HG03025 (cell line): ENCODE results near the gene AHCY.
"Not testable (repeated sequence)": the region's sequence is repeated elsewhere in the genome, so short reads cannot be mapped to it uniquely, and the experiment has no call there.

Source experiments
- ATAC-seq: cut with Tn5 transposase; IDR thresholded peaks from one replicate; pipeline ENCODE4 v1.9.1; 2021; ENCODE audit warnings: mild to moderate bottlenecking, moderate library complexity; ENCODE audit not compliant: unreplicated experiment, low FRiP score

Gene AHCY

DNA sequence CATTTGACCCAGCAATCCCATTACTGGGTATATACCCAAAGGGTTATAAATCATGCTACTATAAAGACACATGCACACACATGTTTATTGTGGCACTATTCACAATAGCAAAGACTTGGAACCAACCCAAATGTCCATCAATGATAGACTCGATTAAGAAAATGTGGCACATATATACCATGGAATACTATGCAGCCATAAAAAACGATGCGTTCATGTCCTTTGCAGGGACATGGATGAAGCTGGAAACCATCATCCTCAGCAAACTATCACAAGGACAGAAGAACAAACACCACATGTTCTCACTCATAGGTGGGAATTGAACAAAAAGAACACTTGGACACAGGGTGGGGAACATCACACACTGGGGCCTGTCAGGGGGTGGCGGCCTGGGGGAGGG is 25.1 kb upstream of the AHCY start:
- ATAC-seq: not testable (repeated sequence)

DNA sequence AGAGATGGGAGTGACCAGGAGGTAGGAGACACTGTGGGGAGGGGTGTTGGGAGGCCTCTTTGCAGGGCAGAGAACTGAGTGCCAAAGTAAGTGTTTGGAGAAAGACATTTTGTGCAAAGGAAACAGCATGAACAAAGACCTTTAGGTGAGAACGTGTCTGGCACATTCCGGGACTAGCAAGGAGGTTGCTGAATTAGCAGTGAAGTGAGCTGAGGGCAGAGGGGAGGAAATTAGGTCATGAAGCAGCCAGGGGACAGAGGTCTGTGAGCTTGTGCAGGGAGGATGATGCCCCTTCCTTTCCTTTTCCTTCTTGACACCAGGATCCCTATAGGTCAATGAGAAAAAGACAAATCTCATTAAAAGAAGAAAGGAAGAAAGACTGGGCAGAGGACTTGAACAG is 21.4 kb upstream of the AHCY start:
- no peak for ATAC-seq

DNA sequence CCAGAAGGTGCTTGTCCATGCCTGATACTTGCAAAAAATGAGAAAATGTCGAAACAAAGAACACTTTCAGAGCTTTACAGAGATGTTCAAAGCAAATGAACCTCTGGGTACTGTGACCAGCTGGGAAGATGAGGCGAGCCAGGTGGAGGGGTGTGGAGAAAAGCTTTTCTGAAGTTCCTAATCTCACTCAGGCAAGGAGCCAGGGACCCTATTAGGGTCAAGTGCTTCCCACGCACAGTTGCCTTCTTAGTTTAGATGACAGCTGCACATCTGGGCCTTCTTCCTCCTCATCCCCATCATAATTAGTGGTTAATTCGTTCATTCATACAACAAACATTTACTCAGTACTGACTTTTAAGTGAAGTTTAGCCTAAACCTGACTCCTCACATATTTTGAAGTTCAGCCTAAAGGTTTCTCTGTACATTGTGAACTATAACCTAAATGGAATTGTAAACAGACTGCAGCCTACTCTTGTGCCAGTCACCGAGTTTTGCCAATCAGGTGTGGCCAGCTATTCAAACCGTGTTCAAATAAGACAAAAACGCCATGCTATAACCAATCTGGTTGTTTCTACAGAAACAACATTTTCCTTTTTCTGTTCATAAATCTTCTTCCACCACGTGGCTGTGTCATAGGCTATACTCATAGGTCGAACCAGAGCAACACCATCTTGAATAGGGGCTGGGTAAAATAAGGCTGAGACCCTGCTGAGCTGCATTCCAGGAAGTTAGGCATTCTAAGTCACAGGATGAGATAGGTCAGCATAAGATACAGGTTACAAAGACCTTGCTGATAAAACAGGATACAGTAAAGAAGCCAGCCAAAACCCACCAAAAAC is 19.3 kb upstream of the AHCY start:
- no peak for ATAC-seq

DNA sequence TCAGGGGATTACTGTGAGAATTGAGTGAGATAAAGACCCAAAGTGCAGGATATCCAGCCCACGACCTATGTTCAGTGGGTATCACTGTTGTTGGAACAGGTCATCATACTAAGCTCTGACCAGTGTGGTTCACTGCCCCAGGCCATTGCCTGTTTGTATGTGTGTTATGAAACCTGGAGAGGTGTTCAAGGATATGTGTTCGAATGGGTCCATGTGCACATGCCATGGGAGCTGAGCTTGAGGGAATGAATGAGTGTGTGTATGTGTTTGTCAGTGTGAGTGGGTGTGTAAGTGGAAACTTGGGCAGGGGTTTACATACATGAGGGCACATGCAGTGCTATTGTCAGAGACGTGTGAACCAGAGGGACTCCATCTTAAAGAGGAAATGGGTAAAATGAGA is 17.7 kb upstream of the AHCY start:
- no peak for ATAC-seq

DNA sequence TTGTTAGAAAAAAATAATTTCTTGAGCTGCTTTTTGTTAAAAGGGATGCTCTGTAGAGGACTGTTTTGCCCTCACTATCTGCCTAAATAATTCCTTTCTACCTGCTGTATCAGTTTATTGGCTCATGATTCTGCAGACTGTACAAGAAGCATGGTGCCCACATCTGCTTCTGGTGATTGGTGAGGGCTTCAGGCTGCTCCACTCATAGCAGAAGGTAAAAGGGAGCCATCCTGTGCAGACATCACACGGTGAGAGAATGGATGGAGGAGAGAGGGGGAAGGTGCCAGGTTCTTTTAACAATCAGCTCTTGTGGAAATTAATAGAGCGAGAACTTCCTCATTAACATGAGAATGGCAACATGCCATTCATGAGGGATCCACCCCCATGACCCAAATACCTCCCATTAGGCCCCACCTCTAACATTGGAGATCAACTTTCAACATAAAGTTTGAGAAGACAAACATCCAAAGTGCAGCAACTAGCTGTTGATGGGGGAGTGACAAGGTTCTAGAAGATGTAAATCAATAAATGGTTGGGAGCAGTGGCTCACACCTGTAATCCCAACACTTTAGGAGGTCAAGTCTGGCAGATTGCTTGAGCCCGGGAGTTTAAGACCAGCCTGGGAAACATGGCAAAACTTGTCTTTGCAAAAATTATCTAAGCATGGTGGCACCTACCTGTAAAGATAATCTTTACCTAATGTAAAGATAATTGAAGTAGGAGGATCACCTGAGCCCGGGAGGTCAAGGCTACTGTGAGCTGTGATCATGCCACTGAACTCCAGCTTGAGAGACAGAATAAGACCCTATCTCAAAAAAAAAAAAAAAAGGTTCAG is 15.7 kb upstream of the AHCY start:
- no peak for ATAC-seq

DNA sequence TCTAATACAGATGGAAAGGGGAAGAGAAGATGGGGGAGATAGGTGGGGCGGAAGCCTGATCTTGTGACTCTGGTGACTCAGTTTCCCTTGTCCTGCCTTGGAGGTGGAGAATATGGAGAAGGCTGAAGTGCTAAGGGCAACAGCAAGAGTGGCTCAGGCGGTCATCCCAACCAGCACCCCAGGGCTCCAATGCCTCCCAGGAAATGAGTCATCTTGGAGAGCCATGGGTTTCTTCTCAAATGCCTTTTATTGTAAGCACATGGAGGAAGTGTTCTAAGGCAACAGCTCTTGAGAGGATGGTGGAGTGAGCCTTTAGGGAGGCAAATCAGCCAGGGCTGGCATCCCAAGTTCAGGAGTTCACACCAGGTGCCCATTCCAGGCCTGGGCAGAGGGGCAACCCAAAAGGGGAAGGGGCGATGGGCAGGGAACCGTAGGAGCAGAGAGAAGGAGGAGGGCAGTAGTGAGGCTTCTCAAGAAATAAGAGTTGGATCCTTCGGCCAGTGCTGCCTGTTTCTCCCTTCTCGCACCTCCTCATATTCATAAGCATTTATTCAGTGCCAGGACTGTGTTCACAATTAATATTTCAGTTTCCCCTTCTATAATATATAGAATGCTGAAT is 13.2 kb upstream of the AHCY start:
- no peak for ATAC-seq

DNA sequence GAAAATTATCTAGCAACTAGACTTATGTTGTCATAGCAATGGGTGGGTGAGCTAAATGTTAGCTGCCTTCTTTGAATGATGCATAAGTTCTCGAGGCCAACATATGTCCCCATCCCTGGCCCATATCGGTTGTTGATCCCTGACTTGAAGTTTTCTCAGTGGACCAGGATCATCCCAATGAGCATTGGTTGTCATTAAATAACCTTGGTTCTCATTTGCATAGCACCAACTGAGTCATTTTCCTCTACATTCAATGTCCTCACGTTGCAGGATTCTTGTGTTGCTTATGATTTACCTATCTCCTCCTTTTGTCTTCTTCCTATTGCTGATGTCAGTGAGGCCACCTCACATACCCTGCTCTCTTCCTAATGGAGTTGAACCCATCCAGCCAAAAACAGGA is 12.1 kb upstream of the AHCY start:
- ATAC-seq: no peak

DNA sequence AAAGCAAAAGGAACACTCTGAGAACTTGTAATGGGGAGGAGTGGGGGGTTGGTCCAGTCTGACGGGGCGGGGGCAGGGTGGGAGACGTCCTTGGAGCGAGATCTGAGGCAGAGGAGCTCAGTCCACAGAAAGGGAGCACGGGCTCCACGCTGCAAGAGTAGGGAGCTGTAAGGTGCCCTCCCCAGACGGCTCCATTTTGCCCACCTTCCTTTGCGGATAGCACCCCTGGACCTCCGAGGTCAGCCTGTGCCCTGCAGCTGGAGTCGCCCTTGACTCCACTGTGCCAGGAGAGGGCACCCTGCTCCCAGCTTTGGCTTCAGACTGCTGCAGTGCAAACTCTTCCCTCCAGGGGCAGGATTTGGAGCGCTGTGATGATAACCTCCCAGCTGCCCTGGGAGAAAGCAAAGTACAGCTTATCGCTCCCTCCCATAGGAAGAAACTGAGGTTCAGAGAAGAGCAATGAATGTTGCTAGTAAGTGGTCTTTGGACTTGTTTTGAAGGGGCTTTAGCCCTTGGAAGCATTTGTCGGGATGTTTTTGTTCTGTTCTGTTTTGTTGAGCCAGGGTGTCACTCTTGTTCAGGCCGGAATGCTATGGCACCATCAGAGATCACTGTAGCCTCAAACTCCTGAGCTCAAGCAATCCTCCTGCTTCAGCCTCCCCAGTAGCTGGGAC is 9.5 kb upstream of the AHCY start:
- ATAC-seq: peak; percentile 51

DNA sequence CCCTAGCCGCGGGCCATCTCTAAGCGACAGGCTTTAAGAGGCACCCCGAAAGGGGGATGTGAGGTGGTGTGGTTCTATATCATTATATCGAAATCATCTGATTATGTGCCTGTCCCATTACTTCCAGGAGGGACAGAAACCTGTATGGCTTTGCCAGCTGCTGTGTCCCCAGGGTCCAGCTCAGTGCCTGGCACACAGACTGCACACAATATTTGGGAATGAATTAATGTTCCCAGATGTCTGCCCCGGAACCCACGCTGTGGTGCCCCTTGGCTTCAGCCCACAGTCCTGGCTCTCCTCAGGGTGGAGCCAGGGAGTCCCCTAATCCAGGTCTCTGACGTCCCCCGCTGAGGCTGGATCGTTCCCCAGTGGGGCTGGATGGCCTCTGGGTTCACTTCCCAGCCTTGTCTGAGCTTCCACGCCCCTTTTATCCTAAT is 8.9 kb upstream of the AHCY start:
- no peak for ATAC-seq

DNA sequence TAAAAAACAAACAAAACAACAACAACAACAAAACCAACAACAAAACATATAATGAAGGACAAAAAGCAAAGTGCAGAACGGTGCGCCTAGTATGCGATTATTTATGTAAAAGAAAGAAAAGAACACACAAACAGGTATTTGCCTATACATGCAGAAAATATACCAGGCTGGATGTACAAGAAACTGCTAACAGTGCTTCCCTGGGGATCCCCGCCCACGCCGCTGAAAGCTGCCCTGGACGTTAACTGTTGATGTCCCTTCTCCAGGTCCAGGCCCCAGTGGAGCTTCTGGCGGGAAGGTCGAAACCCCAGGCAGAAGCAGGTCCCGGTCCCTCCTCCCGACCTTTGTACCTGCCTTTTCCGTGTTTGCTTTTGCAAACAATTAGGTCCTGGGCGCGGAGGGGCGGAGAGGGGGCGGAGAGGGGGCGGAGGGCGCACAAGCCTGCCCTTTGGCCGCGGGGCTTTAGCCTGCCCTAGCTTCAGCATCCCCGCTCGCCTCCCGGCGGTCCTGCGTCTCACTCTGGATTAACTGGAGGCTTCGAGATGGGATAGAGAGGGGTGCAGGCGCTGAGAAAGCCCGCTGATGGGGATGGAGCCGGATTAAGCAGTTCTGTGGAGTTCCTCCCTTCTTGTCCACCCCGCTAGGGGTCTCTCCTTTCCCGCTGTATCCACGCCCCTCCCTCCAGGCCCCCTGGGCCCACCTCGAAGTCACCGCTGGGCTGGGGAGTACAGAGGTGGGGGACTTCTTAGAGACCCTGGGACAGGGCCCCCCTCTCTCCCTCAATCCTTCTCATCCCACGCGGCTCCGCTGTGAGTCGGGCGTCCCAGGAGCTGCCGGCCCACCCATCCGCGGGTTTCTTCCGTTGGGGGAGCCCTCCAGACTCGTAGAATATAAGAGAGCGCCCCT is 8.2 kb upstream of the AHCY start:
- no peak for ATAC-seq

DNA sequence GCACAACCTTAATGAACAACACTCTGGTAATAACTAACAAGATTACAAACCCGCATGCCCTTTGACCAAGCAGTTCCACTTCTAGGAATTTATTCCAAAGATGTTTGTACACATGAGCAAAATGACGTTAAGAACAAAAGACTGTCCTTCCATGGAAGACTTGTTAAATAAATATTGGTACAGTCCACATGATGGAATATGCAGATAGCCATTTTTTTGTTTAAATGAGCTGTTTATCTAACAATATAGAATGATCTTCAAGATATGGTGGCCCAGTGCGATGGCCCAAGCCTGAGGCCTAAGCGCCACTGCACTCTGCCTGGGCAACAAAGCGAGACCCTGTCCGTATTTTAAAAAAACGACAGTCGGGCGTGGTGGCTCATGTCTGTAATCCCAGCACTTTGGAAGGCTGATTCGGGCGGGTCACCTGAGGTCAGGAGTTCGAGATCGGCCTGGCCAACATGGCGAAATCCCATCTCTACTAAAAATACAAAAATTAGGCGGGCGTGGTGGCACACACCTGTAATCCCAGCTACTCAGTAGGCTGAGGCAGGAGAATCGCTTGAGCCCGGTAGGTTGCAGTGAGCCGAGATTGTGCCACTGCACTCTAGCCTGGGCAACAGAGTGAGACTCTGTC is 7.4 kb upstream of the AHCY start:
- no peak for ATAC-seq

DNA sequence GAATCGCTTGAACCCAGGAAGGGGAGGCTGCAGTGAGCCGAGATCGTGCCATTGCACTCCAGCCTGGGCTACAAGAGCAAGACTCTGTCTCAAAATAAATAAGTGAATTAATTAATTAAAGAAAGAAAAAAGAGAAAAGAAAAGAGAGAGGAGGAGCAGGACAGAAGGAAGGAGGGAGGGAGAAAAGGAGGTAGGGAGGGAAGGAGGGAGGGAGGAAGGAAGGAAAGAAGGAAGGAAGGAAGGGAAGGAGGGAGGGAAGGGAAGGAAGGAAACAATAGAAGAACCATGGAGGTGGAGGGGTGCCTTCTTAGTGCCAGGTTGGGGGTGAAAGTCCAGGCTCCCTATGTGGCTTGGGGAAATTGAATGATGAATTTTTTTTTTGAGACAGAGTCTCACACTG is 6.5 kb upstream of the AHCY start:
- ATAC-seq: no peak

DNA sequence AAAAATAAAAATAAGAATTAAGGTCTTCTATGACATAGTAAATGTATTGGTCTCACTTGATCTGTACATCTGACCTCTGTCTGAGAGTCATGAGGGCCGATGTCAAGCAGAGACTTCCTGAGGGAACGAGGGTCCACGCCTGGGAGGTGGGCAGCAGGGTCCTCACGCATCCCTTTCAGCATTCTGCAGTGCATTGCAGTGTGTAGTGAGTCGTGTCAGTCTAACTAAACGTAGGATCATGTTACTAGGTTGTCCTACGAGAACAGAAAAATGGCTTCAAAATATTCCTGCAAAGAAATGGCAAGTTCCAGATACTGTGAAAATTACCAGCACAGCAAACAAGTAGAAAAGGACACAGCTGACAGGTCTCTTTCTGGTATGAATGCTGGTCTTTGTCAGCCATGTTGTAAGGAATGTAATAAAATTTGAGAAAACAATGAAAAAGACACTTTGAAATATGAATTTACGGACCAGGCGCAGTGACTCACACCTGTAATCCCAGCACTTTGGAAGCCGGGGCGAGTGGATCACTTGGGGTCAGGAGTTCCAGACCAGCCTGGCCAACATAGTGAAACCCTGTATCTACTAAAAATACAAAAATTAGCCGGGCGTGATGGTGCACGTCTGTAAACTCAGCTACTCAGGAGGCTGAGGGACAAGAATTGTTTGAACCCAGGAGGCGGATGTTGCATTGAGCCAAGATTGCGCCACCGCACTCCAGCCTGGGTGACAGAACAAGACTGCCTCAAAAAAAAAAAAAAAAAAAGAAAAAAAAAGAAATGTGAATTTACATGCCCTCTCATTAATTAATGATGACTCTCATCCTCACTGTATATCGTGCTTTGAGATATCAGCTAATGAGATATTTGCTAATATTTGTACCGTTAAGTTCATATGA is 2.4 kb upstream of the AHCY start:
- ATAC-seq: no peak

DNA sequence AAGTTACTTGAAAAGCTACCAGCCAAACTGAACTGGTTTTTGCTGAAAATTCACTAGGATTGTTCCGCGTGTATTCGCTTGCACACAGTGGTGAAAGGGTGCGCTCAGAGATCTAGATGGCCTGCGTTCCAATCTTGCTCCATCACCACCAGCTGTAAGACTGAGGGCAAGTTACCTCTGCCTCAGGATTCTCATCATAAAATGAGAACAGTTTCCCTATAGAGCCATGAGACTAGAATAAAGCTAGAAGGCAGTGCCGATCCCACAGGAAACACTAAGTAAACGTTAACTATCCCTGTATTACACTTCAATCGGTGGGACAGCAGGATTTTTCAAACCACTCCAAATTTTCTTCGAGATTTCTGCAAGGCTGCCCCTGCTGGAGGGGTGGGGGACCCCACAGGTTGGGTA is 838 bp downstream of the AHCY start:
- no peak for ATAC-seq

DNA sequence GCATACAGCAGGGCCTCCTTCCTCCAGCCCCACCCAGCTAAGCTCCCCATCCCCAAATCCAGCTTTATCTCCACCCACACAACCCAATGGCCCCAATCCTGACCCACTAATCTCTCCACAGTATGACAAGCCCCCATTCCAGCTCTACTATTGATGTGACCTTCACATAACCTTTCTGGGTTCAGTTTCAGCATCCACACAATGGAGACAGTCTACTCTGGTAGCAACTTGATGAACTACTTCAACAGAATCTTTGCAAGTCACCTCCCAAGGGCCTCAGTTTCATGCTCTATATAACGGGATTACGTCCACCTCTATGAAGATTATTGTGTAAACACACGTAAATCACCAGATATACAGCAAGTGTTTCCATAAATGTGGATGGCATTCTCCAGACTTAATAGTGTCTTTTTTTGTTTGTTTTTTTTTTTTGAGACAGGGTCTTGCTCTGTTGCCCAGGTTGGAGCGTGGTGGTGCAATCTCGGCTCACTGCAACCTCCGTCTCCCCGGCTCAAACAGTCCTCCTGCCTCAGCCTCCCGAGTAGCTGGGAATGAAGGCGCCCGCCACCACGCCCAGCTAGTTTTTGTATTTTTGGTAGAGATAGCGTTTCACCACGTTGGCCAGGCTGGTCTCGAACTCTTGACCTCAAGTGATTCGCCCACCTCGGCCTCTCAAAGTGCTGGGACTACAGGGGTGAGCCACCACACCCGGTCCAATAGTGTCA is 1.4 kb downstream of the AHCY start:
- no peak for ATAC-seq

DNA sequence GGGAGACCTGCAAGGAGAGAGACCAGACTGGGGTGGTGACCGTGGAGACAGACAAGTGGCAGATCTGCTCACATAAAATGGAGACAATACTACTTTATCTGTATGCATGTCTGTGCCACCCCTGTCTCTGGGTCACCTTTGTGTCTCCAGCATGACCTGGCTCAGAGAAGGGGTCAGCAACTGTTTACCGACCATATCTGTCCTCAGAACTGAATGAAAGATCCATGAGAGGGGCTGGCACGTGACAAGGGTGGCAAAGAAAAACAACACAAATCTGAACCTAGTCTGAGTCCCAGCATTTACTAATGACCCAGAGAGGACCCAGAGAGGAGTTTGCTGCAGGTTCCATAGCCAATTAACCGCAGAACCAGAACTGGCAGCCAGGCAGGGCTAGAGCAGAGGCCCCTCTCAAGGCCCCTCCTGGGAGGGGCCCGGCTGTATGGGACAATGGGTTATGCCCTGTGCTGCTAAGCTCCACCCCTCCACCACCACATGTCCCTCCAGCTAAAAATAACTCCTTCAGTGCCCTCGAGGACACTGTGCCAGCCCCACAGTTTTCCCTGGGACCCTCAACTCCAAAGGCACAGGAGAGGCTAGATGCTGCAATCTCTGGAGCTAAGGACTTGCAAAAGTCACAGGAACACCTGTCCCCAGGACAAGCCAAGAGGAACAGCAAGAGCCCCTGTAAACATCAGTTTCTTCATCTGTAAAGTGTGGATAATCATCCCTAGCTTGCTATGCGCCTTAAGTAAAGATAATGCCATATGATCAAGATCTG is 2.2 kb downstream of the AHCY start:
- no peak for ATAC-seq

DNA sequence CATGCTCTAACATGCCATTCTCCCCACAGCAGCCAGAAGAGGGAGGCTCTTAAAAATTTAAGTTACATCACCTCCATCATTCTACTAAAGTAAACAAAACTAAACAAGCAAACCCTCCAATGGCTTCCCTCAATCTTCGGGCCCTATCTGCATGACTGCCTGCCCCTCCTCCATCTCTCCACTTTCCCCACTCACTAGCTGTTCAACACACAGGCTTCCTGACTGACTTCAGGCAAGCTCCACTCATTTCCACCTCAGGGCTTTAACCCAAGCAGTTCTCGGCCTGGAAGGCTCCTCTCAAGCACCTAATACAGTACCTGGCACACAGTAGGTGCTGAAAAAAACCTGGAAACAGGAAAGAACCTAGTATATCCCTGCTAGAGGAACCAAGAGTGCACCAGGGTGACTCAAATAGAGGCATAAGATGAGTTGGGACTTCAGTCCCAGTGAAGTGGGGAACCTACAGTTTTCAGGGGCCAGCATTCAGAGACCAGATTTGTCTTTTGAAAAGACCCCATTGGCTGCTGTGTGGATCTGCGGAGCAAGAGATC is 2.8 kb downstream of the AHCY start:
- ATAC-seq: no peak
